Left cardiac atrium (tissue), 4 donors: ENCODE results near the gene OGFOD3. TPM values are rescaled to one million over a fixed set of nuclear protein-coding genes. Genes with fewer than 3 reads are reported as not detected.
A peak's percentile ranks its signal among the peaks of the same experiment; 100 is the strongest.
"Not testable (repeated sequence)": the region's sequence is repeated elsewhere in the genome, so short reads cannot be mapped to it uniquely, and the experiment has no call there.

Experiments used
- ATAC-seq, 2 donors: fragments of 200-7000 bp; cut with Tn5 transposase; one replicate each; pipeline ENCODE4 v1.9.1; 2020; ENCODE audit warnings: mild to moderate bottlenecking in 2 of 2, moderate library complexity in 2 of 2
- DNase-seq: peaks from one replicate; pipeline ENCODE4 v3.0.0-alpha.2; 2020
- intact Hi-C, 2 donors: fragments of 100-400 bp; cut with DNase I; formaldehyde crosslinking; loops; one replicate each; pipeline versions ENCODE4 v1.14.1 to v1.15.1; 2022 to 2023
- long read RNA-seq: library from polyadenylated mRNA; unstranded; transcript quantifications from one replicate; pipeline ENCODE4 v2.0.0, GENCODE V29; 2021
- total RNA-seq, 2 donors: library from RNA; stranded (reverse); fragmentation: NEBNext Ultra II Directional; extraction: Animal tissue kit (Norgen Biotek cat#: 25700); gene quantifications; one replicate each; pipeline ENCODE4 v1.2.1, GENCODE V29; 2021
- donor health status: DM: no; HTN: yes; CAD: no.
- donor health status: DM: no; HTN: yes; CAD: no; lungs with severe emphysema.
- donor health status: DM: yes; HTN: yes; CAD: no.
- donor health status: Dilated cardiomyopathy.

OGFOD3 gene
- total RNA-seq: 10 to 100 TPM; 27.2 to 32.0 TPM
- long read RNA-seq, full-length matches to known transcripts: 37 of 49 reads
- long read RNA-seq, partial matches to known transcripts: 1 of 49 reads
- long read RNA-seq, other reads (novel, unspliced or antisense): 11 of 49 reads

- peak; percentile 87 for DNase-seq
- ATAC-seq: peak; percentile 96
- intact Hi-C loops: no loop called here
Measured at GRCh38 chr17:82418001-82418986, at the start of gene OGFOD3, which contains the start of gene HEXD. Gene OGFOD3 (minus strand): TSS chr17:82418586. CDS start chr17:82418485, 101 bp downstream. Gene HEXD (plus strand): TSS chr17:82418347. CDS start chr17:82419800, 1,453 bp downstream.

DNA sequence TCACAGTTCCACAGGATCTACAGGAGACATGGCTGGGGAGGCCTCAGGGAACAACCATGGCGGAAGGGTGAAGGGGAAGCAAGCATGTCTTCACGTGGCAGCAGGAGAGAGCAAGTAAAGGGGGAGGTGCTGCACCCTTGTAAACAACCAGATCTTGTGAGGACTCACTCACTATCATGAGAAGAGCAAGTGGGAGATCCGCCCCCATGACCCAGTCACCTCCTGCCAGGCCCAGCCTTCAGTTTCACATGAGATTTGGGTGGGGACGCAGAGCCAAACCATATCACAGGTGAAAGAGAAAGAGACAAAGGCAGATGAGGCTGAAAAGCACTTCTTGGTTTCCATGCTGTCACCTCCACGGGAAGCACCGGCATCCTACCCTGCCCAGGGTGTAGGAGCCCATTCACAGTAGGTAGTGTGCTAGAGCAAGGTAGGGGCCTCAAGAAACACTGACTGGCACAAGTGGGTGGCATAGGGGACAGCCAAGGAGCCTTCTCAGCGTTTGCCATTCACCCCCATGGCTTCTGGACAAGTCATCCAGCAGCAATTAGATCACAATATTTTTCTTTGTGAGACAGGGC is 46.7 kb upstream of the OGFOD3 start:
- no peak for ATAC-seq
- no peak for DNase-seq

DNA sequence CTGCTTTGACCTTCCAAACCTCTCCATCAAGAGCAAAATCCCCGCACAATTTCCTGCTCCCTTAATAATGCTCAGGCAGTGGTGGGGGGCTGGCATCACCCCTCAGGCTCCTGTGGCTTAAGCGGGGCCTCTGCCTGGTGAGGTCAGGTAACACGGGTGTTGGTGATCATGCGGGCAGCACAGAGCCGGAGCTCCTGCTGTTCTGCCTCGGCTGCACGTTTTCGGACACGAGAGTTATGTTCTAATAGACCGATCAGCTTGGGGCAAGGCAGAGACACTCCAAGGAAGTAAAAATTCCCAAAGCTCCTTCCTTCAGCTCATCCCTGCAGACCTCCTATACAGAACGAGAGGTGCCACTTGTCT is 46.2 kb upstream of the OGFOD3 start:
- ATAC-seq: no peak
- no peak for DNase-seq
- intact Hi-C loops: no loop called here

More for the DNA sequence above, 46.7 kb upstream of the OGFOD3 start:
- intact Hi-C loops: no loop called here

DNA sequence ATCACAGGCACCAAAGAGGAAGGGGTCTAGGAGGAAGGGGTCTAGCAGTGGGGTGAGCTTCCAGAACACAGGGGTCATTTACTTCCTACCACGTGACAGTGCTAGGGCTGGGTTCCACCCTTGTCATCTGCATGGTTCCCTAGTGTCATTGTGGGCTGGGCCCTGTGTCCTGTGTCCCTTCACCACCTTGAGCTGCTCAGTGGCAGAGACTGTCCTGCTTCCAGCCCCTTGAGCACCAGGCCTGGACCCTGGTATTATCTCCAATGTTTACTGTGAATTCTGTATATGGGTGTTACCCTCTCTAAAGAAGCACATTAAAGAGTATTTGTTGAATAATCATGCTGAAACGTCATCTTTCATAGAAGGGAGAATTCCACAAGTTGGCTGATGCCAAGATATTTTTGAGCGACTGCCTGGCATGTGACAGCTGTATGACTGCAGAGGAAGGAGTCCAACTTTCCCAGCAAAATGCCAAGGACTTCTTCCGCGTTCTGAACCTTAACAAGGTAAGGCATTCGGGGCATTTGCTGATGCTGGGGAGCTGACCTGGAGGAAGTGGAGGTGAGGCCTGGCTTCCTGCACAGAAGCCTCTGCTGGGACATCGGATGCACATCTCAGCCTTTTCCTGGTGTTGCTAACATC is 45.7 kb upstream of the OGFOD3 start:
- ATAC-seq (peak; percentile 22 to 39), DNase-seq (no peak)

DNA sequence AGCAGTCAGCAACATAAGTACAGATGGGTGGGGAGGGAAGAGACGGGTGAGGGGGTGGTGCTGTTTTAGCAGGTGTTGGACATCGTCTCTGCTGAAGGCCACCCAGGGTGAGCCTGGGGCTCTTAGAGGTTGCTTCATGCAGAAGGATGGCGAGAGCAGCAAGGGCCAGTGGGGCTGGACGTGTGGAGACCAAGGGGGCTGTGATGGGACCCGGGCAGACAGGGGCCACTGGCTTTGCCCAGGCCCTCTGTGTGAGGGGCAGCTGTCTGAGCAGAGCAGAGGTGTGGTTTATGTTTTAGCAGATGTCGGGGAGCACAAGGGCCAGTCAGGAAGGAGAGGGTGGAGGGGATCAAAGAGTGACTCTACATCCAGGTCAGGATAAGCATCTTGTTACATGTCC is 45.0 kb upstream of the OGFOD3 start:
- no peak for DNase-seq
- no peak for ATAC-seq
- intact Hi-C loops: no loop called here

More for the DNA sequence above, 45.7 kb upstream of the OGFOD3 start:
- intact Hi-C loops: no loop called here

GRCh38 chr17:82461827-82462524 is 43.6 kb upstream of the OGFOD3 start:
- intact Hi-C loops: no loop called here
- DNase-seq: no peak
- ATAC-seq: no peak

DNA sequence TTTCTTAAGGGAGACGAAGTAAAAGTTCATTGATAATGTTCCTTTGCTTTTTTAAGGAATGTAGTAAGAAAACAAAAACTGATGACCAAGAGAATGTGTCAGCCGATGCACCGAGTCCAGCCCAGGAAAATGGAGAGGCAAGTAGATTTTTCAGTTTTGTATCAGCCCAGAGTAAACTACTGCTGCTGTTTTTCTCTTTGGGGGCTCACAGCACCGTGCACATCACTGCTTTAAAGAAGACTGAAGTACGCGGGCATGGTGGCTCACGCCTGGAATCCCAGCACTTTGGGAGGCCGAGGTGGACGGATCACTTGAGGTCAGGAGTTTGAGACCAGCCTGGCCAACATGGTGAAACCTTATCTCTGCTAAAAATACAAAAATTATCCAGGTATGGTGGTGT is 41.5 kb upstream of the OGFOD3 start:
- DNase-seq, ATAC-seq, intact Hi-C loops: not testable (repeated sequence)

DNA sequence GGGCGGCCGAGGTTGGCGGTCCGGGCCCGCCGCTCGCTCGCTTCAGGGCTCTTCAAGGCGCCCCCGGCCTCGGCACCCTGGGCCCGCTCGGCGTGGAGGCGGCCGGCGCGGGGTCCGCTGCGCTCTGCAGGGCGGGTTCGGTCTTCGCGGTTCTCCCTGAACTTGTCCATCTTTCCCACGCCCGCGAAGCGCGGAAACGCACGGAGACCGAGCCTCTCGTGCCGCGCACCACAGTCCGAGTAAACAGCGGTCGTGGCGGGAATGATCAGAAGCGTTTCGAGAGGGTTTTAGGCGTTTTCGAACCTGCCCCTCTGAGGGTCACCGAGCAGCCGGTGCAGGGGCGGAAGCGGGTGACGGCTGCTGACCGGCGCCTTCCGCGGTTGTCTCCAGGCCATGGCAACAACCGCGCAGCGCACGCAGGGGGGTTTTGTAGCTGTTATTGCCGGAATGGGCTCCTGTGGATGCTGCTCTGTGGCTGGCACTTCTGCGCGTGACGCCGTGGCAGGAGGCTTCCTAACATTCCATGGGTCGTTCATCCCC is 40.6 kb upstream of the OGFOD3 start:
- ATAC-seq (peak; percentile 1 to 4), DNase-seq (peak; percentile 49)
- intact Hi-C loops: no loop called here

GRCh38 chr17:82458179-82458884 is 39.9 kb upstream of the OGFOD3 start, which contains the start of gene NARF:
Gene NARF (plus strand): TSS chr17:82458741. CDS start chr17:82458804, 63 bp downstream.
- peak; percentile 99 for DNase-seq
- intact Hi-C loops: no loop called here
- ATAC-seq: peak; percentile 99

DNA sequence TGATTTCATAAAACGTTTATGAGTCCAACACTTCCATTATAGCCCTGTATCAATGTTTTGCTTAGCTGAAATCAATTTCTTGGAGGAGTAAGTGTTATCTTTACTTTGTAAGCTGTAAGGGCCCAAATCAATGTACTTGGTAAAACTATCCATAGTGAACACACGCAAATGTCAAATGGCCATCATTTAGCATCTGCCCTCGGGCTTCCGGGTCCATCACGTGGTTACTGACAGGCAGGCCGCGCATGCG is 39.5 kb upstream of the OGFOD3 start:
- ATAC-seq: no peak
- intact Hi-C loops: no loop called here
- DNase-seq: no peak

GRCh38 chr17:82457073-82457928 is 38.9 kb upstream of the OGFOD3 start:
- intact Hi-C loops: no loop called here
- ATAC-seq: no peak
- DNase-seq: peak; percentile 57

- ATAC-seq, intact Hi-C loops, DNase-seq: not testable (repeated sequence)
Measured at GRCh38 chr17:82453706-82454105, 35.3 kb upstream of the OGFOD3 start.

- intact Hi-C loops, DNase-seq, ATAC-seq: not testable (repeated sequence)
Measured at GRCh38 chr17:82453151-82453550, 34.8 kb upstream of the OGFOD3 start.

- intact Hi-C loops: no loop called here
- ATAC-seq (no peak), DNase-seq (no peak)
Measured at GRCh38 chr17:82452162-82452561, 33.8 kb upstream of the OGFOD3 start.

GRCh38 chr17:82450357-82451106 is 32.1 kb upstream of the OGFOD3 start, which contains the start of gene CYBC1:
Gene CYBC1 (minus strand): TSS chr17:82450752. CDS start chr17:82449254, 1,498 bp downstream.
- intact Hi-C loops: no loop called here
- peak; percentile 96 to 97 for ATAC-seq

DNA sequence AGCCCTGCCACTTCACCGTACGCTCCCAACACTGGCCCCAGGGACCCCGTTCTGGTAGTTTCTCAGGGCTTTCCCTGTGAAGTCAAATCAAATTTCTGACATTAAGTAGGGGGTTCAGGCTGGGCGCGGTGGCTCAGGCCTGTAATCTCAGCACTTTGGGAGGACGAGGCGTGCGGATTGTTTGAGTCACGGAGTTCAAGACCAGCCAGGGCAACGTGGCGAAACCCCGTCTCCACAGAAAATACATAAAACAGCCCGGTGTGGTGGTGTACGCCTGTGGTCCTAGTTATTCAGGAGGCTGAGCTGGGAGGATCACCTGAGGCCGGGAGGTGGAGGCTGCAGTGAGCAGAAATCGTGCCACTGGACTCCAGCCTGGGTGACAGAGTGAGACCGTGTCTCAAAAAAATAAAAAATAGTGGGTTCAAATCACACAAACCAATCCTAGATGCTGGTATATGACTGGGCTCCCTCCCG is 31.5 kb upstream of the OGFOD3 start:
- intact Hi-C loops: no loop called here
- peak in 1 of 2 donors; percentile 1 for ATAC-seq
- no peak for DNase-seq

More at GRCh38 chr17:82450357-82451106, 32.1 kb upstream of the OGFOD3 start, which contains the start of gene CYBC1:
- DNase-seq: peak; percentile 94
